ENCODE results near the gene SREBF1. TPM values are rescaled to one million over a fixed set of nuclear protein-coding genes. Genes with fewer than 3 reads are reported as not detected.

SREBF1 gene
- total and polyA plus RNA-seq, 2 experiments from 2014 or later, result 39.6 to 85.3 TPM

- H3K4me1 Mint-ChIP-seq, result peaks cover 17% of the 10 kb centered on the region
- Histone ChIP-seq H3K9me2 (ENCODE audit: insufficient read depth) (no peaks in the 10 kb centered on the region), H3K27ac (ENCODE audit: low read depth) (no peak overlapping the region), H2AFZ (no peak overlapping the region), H3K4me1 (ENCODE audit: insufficient read depth) (no peaks in the 10 kb centered on the region), H3K27me3 (ENCODE audit: insufficient read depth) (no peaks in the 10 kb centered on the region), H3K4me3 (no peak overlapping the region), H4K20me1 (replicated peaks; ENCODE audit: insufficient read depth) (no peaks in the 10 kb centered on the region), H3K36me3 (ENCODE audit: insufficient read depth) (no peaks in the 10 kb centered on the region), H3K79me2 (replicated peaks; ENCODE audit: insufficient read depth) (no peaks in the 10 kb centered on the region), H3F3A (replicated peaks; ENCODE audit: low read depth) (no peaks in the 10 kb centered on the region), H3K4me2 (no peak overlapping the region)
- H3K9me3 Mint-ChIP-seq, result no peaks in the 10 kb centered on the region; the same call in 2 of the 3 replicates
- TF ChIP-seq ZNF114 (CRISPR knock-in tag; IDR thresholded peaks at IDR 0.05) (no peak), EZH2phosphoT487 (IDR thresholded peaks at IDR 0.05; ENCODE audit: unreplicated experiment) (no peak), ZNF331 (CRISPR knock-in tag; IDR thresholded peaks at IDR 0.05; ENCODE audit: low read depth) (no peak), JUNB (IDR thresholded peaks at IDR 0.05; ENCODE audit: unreplicated experiment) (no peak), CREB1 (CRISPR knock-in tag; IDR thresholded peaks at IDR 0.05; ENCODE audit: low read depth) (no peak), STAT1 (IDR thresholded peaks at IDR 0.05; ENCODE audit: unreplicated experiment) (no peak), POLR2AphosphoS5 (IDR thresholded peaks at IDR 0.05; ENCODE audit: low read depth) (no peak), EZH2 (IDR thresholded peaks at IDR 0.05; ENCODE audit: low read depth, unreplicated experiment) (no peak), NANOG (IDR thresholded peaks at IDR 0.05; ENCODE audit: borderline replicate concordance) (no peak), CTCF (conservative IDR thresholded peaks at IDR 0.05; ENCODE audit: low read depth in 2 of 2) (no peak)
- TF ChIP-seq, protein P1, sequence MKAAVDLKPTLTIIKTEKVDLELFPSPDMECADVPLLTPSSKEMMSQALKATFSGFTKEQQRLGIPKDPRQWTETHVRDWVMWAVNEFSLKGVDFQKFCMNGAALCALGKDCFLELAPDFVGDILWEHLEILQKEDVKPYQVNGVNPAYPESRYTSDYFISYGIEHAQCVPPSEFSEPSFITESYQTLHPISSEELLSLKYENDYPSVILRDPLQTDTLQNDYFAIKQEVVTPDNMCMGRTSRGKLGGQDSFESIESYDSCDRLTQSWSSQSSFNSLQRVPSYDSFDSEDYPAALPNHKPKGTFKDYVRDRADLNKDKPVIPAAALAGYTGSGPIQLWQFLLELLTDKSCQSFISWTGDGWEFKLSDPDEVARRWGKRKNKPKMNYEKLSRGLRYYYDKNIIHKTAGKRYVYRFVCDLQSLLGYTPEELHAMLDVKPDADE (IDR thresholded peaks at IDR 0.05), result no peak
- TF ChIP-seq, protein P2, sequence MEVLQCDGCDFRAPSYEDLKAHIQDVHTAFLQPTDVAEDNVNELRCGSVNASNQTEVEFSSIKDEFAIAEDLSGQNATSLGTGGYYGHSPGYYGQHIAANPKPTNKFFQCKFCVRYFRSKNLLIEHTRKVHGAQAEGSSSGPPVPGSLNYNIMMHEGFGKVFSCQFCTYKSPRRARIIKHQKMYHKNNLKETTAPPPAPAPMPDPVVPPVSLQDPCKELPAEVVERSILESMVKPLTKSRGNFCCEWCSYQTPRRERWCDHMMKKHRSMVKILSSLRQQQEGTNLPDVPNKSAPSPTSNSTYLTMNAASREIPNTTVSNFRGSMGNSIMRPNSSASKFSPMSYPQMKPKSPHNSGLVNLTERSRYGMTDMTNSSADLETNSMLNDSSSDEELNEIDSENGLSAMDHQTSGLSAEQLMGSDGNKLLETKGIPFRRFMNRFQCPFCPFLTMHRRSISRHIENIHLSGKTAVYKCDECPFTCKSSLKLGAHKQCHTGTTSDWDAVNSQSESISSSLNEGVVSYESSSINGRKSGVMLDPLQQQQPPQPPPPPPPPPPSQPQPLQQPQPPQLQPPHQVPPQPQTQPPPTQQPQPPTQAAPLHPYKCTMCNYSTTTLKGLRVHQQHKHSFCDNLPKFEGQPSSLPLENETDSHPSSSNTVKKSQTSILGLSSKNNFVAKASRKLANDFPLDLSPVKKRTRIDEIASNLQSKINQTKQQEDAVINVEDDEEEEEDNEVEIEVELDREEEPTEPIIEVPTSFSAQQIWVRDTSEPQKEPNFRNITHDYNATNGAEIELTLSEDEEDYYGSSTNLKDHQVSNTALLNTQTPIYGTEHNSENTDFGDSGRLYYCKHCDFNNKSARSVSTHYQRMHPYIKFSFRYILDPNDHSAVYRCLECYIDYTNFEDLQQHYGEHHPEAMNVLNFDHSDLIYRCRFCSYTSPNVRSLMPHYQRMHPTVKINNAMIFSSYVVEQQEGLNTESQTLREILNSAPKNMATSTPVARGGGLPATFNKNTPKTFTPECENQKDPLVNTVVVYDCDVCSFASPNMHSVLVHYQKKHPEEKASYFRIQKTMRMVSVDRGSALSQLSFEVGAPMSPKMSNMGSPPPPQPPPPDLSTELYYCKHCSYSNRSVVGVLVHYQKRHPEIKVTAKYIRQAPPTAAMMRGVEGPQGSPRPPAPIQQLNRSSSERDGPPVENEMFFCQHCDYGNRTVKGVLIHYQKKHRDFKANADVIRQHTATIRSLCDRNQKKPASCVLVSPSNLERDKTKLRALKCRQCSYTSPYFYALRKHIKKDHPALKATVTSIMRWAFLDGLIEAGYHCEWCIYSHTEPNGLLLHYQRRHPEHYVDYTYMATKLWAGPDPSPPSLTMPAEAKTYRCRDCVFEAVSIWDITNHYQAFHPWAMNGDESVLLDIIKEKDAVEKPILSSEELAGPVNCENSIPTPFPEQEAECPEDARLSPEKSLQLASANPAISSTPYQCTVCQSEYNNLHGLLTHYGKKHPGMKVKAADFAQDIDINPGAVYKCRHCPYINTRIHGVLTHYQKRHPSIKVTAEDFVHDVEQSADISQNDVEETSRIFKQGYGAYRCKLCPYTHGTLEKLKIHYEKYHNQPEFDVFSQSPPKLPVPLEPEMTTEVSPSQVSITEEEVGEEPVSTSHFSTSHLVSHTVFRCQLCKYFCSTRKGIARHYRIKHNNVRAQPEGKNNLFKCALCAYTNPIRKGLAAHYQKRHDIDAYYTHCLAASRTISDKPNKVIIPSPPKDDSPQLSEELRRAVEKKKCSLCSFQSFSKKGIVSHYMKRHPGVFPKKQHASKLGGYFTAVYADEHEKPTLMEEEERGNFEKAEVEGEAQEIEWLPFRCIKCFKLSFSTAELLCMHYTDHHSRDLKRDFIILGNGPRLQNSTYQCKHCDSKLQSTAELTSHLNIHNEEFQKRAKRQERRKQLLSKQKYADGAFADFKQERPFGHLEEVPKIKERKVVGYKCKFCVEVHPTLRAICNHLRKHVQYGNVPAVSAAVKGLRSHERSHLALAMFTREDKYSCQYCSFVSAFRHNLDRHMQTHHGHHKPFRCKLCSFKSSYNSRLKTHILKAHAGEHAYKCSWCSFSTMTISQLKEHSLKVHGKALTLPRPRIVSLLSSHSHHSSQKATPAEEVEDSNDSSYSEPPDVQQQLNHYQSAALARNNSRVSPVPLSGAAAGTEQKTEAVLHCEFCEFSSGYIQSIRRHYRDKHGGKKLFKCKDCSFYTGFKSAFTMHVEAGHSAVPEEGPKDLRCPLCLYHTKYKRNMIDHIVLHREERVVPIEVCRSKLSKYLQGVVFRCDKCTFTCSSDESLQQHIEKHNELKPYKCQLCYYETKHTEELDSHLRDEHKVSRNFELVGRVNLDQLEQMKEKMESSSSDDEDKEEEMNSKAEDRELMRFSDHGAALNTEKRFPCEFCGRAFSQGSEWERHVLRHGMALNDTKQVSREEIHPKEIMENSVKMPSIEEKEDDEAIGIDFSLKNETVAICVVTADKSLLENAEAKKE (CRISPR knock-in tag; IDR thresholded peaks at IDR 0.05), result no peak
- TF ChIP-seq, protein P3, sequence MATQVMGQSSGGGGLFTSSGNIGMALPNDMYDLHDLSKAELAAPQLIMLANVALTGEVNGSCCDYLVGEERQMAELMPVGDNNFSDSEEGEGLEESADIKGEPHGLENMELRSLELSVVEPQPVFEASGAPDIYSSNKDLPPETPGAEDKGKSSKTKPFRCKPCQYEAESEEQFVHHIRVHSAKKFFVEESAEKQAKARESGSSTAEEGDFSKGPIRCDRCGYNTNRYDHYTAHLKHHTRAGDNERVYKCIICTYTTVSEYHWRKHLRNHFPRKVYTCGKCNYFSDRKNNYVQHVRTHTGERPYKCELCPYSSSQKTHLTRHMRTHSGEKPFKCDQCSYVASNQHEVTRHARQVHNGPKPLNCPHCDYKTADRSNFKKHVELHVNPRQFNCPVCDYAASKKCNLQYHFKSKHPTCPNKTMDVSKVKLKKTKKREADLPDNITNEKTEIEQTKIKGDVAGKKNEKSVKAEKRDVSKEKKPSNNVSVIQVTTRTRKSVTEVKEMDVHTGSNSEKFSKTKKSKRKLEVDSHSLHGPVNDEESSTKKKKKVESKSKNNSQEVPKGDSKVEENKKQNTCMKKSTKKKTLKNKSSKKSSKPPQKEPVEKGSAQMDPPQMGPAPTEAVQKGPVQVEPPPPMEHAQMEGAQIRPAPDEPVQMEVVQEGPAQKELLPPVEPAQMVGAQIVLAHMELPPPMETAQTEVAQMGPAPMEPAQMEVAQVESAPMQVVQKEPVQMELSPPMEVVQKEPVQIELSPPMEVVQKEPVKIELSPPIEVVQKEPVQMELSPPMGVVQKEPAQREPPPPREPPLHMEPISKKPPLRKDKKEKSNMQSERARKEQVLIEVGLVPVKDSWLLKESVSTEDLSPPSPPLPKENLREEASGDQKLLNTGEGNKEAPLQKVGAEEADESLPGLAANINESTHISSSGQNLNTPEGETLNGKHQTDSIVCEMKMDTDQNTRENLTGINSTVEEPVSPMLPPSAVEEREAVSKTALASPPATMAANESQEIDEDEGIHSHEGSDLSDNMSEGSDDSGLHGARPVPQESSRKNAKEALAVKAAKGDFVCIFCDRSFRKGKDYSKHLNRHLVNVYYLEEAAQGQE (IDR thresholded peaks at IDR 0.05; ENCODE audit: unreplicated experiment), result no peak
- DNase-seq (ENCODE audit: low spot score), result no peak
- no peak overlapping the region for H3K27ac Mint-ChIP-seq
- H3K27me3 Mint-ChIP-seq (ENCODE audit: insufficient read depth, low read depth, poor library complexity), result peaks cover 12% of the 10 kb centered on the region
- no peak for ATAC-seq
- no peaks in the 10 kb centered on the region for H3K36me3 Mint-ChIP-seq (ENCODE audit: low read depth)
- no peak overlapping the region for H3K4me3 Mint-ChIP-seq
Observed at GRCh38 chr17:17767887-17768418, 68.8 kb downstream of the SREBF1 start.
